Activated T-cell treated with anti-CD3 and anti-CD28 coated beads for 48 hours (primary cell): ENCODE results near the gene TTC29.
"Not testable (repeated sequence)": the region's sequence is repeated elsewhere in the genome, so short reads cannot be mapped to it uniquely, and the experiment has no call there.

Source experiments
- DNase-seq: peaks from one replicate; pipeline ENCODE4 v3.0.0-alpha.2; 2020; ENCODE audit warnings: low read depth

TTC29 gene

DNA sequence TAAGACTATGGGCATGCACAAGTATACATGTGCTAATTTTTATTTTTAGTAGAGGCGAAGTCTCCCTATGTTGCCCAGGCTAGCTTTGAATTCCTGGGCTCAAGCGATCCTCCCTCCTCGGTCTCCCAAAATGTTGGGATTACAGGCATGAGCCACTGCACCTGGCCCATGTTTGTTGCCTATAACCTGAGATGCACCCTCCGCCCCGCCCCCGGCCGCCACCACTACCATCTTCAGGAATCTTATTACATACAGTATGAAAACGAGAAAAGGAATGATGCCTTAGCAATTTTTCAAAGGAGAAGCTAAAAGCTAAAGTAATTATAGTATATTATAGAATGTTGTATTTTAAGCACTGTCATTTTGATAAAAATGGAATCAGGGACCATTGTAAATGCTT, 245.8 kb downstream of the TTC29 start:
- DNase-seq, result no peak

DNA sequence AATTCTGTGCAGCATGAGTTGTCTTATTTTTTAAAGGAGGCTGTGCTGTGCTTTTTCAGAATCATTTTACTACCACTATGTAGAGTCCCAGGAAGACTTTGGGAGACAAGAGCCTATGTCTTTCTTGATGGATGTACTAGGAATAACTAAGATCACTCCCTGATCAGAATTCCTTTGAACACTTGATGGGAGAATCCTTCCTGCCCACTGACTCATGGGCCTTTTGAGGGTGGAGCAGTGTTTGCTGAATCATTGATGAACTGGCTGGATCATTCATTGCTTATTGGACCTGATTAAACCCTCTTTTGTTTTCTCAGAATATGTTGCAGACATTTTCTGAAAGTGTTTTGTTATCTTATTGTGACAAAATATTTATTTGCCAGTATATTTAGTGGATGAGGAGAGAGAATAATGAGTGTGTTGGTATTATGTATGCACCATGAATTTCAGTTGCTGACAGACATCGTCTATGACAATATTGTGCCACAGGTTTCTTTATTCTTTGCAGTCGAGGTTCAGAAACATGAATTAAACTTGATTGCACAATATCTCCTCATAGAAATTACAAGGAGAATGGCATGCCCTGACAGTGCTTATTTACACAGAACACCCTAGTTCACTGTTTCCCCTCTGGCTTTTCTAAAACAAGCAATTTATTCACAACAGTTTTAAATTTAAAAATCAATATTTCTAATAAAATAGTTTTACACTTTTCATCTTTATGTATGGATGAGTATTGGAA, 270.7 kb downstream of the TTC29 start:
- no peak for DNase-seq

DNA sequence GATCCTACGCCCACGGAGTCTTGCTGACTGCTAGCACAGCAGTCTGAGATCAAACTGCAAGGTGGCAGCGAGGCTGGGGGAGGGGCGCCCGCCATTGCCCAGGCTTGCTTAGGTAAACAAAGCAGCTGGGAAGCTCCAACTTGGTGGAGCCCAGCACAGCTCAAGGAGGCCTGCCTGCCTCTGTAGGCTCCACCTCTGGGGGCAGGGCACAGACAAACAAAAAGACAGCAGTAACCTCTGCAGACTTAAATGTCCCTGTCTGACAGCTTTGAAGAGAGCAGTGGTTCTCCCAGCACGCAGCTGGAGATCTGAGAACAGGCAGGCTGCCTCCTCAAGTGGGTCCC, 281.7 kb downstream of the TTC29 start:
- DNase-seq, result not testable (repeated sequence)

DNA sequence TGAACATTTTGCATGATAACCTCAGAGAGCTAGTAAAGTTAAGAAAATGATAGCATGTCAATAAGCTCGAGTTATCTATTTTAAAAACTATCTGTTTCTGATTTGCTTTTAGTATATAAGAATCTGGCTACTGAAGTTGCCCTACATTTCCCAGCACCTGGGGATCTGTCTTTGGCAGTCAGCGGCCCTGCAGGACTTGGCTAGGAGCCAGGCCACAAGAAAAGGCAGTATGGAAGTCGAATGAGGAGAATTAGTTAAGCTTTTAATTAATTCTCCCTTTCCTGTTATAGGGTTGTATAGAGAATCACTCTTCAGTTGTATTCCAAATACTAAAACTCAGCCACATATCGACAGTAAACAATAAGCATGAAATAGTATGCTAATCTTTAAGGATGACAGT, 284.3 kb downstream of the TTC29 start:
- no peak for DNase-seq
